ENCODE data around the gene RIOK3.

RIOK3 gene

DNA sequence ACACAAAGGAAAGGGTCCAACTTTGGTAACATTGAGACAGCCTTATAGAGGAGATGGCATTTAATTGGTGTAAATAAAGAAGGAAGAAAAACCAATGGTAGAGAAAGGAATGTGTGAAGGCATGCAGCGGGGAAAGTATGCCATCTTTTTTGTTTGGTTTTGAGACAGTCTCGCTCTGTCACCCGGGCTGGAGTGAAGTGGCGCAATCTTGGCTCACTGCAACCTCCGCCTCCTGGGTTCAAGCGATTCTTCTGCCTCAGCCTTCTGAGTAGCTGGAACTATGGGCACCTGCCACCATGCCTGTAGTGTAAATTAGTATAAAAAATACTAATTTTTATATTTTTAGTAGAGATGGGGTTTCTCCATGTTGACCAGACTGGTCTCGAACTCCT is 6.4 kb downstream of the RIOK3 start:
- TF ChIP-seq, protein P1, sequence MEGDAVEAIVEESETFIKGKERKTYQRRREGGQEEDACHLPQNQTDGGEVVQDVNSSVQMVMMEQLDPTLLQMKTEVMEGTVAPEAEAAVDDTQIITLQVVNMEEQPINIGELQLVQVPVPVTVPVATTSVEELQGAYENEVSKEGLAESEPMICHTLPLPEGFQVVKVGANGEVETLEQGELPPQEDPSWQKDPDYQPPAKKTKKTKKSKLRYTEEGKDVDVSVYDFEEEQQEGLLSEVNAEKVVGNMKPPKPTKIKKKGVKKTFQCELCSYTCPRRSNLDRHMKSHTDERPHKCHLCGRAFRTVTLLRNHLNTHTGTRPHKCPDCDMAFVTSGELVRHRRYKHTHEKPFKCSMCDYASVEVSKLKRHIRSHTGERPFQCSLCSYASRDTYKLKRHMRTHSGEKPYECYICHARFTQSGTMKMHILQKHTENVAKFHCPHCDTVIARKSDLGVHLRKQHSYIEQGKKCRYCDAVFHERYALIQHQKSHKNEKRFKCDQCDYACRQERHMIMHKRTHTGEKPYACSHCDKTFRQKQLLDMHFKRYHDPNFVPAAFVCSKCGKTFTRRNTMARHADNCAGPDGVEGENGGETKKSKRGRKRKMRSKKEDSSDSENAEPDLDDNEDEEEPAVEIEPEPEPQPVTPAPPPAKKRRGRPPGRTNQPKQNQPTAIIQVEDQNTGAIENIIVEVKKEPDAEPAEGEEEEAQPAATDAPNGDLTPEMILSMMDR (IDR thresholded peaks at IDR 0.05; ENCODE audit: low read length, missing control alignments) = no peak
- no peak for DNase-seq (ENCODE audit: low read depth)
- no peak overlapping the region for H3K4me3 ChIP-seq (replicated peaks; ENCODE audit: low read depth, low read length)

DNA sequence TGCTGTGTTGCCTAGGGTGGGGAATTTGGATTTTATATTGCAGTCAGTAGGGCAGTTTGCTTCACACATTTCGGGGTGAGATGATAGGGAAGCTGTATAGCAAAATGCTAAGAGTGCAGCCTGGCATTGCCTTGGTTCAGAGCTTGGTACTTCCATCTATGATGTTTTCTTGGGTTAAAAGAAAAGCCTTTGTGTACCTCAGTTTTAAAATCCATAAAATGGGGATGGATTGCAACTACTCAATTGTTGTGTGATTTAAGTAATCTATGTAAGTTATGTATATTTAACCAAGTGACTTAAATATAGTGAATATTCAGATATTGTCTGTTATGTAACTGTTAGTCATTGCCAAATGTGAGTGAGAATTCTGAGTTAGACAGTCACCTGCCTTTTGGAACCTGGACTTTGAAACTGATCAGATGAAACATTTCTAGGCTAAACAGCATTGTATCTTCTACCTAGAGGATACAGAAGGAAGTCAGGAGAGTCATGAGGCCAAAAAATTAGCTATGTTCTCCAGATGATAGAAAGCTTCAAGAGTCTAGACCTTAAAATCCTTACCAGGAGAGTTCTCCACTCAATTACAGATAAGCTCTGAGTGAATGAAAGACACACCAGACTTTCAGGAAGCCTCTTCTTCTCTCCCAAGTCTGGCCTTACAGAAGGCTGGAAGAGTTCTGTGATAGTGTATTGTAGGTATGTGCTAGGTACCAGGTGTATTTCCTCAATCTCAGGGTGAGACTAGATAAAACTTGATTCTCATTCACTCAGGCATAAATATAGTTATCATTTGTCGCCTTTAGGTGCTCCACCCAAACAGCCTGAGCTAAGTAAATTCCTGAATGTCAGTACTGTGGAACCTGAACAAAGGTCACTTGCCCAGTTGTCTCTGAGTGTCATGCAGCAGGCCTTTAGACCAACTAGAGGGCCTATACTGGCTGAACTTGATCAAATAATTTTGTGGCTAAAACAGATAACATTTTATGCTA is 7.5 kb downstream of the RIOK3 start:
- TF ChIP-seq, protein P1 (IDR thresholded peaks at IDR 0.05; ENCODE audit: low read length, missing control alignments) = no peak
- DNase-seq (ENCODE audit: low read depth) = no peak
- H3K4me3 ChIP-seq (replicated peaks; ENCODE audit: low read depth, low read length) = no peak overlapping the region

DNA sequence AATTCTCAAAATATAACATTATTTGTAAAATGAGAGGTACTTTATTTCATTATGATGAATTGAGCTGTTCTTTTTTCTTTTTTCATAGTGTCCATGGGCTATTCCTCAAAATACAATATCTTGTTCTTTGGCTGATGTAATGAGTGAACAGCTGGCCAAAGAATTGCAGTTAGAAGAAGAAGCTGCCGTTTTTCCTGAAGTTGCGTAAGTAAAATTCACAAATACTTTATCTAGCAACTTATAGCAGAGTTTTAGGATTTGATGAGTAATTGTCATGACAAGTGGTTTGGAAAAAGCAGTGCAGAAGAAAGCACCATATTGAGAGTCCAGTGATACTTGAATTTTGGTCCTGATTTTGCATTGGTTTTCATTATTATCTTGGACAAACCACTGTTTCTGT is 9.8 kb downstream of the RIOK3 start:
- TF ChIP-seq, protein P1 (IDR thresholded peaks at IDR 0.05; ENCODE audit: low read length, missing control alignments) = no peak
- no peak overlapping the region for H3K4me3 ChIP-seq (replicated peaks; ENCODE audit: low read depth, low read length)
- DNase-seq (ENCODE audit: low read depth) = peak; percentile 40

DNA sequence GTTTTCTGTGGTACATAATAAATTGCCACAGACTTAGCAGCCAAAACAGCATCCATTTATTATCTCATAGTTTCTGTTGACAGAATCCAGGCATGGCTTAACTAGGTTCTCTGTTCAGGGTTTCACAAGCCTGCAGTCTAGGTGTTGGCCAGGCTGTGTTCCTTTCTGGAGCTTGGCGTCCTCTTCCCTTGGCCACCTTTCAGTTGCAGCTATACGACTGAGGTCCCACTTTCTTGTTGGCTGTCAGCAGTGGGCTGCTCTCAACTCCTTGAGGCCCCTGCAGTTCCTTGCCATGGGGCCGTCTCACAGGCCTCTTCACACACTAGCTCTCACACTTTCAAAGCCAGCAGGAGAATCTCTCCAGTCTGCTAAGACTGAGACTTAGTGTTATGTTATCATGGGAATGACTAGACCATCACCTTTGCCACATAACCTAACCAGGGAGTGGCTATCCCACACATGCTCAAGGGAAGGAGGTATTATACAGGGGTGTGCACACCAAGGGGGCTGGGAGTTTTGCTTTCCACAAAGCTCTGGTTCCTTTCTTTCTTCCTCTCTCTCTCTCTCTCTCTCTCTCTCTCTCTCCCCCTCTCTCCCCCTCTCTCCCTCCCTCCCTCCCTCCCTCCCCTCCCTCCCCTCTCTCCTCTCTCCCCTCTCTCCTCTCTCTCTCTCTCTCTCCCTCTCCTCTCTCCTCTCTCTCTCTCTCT is 15.8 kb downstream of the RIOK3 start:
- no peak overlapping the region for H3K4me3 ChIP-seq (replicated peaks; ENCODE audit: low read depth, low read length)
- DNase-seq (ENCODE audit: low read depth) = no peak
- TF ChIP-seq, protein P1 (IDR thresholded peaks at IDR 0.05; ENCODE audit: low read length, missing control alignments) = no peak

DNA sequence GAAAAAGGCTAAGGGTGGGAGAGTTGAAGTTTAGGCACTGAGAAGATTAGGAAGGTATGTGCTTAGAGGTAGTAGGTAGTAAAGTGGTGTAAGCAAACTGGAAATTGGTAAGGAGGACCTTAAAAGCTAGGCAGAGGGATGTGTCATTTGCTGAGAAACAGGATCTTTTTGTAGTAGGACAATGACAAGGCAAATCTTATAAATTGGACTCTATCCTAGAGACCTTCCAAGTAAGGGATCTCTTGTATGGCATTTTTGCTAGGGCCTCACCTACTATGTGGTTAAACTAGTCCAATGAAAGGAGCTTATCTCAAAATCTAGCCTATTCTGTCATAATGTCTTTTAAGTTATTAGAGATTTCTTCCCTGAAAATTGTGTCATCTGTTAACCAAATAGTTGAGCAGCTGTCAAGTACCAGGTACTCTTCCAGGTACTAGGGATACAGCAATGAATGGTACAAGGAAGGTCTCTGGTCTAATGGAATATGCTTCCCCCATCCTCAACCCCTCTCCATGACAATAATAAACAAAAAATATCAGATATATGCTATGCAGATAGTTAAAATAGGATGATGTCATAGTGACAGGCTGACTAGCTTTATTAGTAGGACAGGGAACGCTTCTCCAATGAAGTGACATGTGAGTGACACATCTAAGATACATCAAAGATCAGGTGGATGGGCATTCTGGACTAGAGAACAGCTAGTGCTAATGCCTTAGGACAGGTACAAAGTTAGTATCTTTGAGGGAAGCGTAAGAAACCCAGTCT is 17.7 kb downstream of the RIOK3 start:
- H3K4me3 ChIP-seq (replicated peaks; ENCODE audit: low read depth, low read length) = no peak overlapping the region
- TF ChIP-seq, protein P1 (IDR thresholded peaks at IDR 0.05; ENCODE audit: low read length, missing control alignments) = no peak
- no peak for DNase-seq (ENCODE audit: low read depth)

DNA sequence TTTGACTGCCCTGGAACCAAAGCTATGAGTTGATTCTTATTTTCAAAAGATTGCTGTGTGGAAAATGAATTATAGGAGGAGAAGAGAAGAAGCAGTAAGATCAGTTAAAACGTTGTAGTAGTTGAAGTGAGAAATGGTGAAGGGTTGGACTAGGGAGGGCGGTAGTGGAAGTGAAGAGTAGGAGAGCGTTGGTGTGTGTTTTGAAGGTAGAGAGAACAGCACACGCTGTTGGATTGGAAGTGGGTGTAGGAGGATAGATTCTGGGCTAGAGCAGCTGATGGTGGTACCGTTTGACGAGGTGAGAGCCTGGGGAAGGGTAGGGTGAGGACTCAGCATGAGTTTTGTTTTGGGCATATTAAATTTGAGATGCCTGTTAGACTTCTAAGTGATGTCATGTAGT is 18.4 kb downstream of the RIOK3 start:
- TF ChIP-seq, protein P1 (IDR thresholded peaks at IDR 0.05; ENCODE audit: low read length, missing control alignments) = no peak

More for the DNA sequence above, 18.4 kb downstream of the RIOK3 start:
- DNase-seq (ENCODE audit: low read depth) = no peak
- no peak overlapping the region for H3K4me3 ChIP-seq (replicated peaks; ENCODE audit: low read depth, low read length)

Data from fibroblast of pulmonary artery (primary cell).